Kidney glomerular epithelial cell (primary cell): ENCODE data around the gene HBE1.
"Not testable (repeated sequence)": the region's sequence is repeated elsewhere in the genome, so short reads cannot be mapped to it uniquely, and the experiment has no call there.

Experiments used
- DNase-seq: peaks from one replicate; lab custom pipeline; 2025; lab: John Stamatoyannopoulos, UW

HBE1 gene

DNA sequence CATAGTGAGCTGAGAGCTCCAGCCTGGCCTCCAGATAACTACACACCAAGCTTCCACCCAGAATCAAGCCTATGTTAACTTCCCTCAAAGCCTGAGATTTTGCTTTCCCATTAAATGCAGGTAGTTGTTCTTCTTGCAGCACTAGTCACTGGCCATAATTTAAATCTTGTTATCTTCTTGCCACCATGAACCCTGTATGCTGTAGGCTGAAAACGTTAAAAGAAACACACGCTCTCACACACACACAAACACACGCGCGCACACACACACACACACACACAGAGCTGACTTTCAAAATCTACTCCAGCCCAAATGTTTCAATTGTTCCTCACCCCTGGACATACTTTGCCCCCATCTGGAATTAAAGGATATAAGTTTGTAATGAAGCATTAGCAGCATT is 16.3 kb downstream of the HBE1 start:
- not testable (repeated sequence) for DNase-seq

DNA sequence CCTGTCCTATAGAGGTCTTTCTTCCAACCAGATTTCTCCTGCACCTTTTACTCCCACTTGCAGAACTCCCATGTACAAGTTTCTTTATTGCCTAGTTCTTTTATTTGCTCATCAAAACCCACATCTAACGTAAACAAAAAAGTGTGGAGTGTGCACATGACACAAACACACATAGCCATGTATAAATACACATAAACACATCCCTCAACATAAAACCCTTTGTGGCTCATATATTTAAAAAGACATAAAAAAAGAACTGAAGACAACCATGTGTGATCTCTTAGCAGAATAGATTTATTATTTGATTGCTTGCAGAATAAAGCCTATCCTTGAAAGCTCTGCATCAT is 16.9 kb downstream of the HBE1 start:
- DNase-seq = no peak

DNA sequence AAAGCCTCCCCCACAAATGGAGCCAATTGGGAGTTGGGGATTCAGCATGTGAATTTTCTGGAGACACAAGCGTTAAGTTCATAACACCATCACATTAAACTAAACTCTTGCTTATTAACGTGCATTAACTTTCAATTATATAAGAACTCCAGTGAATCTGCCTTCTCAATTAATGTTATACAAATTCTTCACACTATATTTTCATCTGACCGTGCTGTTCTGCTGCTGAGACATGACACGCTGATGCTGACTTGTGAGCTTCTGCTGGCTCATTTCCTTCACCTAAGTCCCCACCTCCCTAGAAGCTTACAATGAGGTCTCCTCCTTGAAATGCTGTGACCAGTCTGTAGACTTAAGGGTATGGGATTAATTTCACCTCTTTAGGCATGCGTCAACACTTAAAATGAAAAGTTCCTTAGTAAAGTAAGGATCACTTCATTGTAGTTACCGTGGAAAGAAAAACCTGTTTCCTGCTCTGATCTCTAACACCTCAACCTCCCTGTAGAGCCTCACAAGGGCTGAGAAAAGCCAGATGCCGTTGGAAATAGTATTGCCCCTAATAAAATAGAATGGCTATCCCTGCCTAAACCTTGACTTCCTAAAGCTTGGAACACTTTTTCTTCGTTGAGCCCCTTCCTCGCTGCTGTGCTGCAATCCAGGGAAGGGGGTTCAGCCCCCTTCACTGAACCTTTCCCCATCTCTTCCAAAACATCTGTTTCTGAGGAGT is 17.4 kb downstream of the HBE1 start:
- no peak for DNase-seq

DNA sequence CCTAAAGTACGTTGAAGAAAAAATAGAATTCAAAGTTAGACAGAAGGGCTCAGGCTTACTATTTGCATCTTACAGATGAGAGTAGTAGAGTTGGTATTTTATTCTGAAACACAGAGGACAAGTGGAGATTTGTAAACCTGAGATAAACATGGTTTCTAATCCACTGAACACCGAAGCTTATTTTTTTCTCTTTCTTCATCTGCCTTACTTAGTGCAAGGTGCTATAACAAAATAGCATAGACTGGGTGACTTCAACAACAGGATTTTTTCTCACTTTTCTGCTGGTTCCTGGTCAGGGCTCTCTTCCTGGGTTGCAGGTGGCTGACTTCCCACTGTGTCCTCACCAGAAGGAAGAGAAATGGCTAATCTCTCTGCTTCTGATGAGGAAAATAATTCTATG is 18.0 kb downstream of the HBE1 start:
- no peak for DNase-seq

DNA sequence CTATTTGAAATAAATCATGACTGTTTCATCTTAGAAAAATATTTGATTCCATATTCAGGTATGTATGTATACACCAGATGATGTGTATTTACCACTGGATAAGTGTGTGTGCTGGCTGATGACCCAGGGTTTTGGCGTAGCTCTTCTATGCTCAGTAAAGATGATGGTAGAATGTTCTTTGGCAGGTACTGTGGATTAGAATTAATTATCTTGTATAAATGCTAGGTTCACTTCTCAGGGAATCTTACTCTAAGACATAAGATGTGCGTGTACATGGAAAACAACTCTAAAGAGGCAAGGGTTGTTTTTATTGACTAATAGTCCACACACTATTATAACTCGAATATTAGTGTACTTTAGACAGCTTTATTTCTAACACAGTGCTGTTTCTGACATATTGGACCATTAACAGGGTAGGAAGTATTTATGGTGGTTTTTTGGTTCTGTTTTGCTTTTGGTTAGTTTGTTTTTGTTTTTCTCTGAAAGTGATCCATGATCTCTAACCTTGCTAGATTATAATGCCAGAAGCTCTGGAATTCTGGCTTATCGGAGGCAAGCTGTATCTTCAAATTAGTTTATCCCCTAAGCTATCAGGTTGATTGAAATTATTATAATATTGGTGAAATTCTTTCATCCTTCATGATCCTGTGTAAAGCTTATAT is 19.1 kb downstream of the HBE1 start:
- DNase-seq = no peak

DNA sequence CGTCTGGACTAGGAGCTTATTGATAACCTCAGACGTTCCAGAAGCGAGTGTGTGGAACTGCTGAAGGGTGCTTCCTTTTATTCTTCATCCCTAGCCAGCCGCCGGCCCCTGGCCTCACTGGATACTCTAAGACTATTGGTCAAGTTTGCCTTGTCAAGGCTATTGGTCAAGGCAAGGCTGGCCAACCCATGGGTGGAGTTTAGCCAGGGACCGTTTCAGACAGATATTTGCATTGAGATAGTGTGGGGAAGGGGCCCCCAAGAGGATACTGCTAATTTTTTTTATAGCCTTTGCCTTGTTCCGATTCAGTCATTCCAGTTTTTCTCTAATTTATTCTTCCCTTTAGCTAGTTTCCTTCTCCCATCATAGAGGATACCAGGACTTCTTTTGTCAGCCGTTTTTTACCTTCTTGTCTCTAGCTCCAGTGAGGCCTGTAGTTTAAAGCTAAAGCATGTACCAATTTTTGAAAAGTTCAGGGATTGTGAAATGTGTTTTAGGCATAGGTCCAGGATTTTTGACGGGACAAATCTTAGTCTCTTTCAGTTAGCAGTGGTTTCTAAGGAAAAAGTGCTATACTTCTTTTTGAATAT is 19.8 kb downstream of the HBE1 start, which contains the start of gene HBG1:
HBG1 (minus strand) TSS at position 51 of the 590 bp plus-strand sequence. CDS start 53 bp downstream, outside the sequence.
- not testable (repeated sequence) for DNase-seq

DNA sequence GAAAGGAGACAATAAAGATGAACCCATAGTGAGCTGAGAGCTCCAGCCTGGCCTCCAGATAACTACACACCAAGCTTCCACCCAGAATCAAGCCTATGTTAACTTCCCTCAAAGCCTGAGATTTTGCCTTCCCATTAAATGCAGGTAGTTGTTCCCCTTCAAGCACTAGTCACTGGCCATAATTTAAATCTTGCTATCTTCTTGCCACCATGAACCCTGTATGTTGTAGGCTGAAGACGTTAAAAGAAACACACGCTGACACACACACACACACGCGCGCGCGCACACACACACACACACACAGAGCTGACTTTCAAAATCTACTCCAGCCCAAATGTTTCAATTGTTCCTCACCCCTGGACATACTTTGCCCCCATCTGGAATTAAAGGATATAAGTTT is 21.2 kb downstream of the HBE1 start:
- DNase-seq = not testable (repeated sequence)

GRCh38 chr11:5247472-5248192 is 22.1 kb downstream of the HBE1 start:
- DNase-seq = no peak

- DNase-seq = no peak
Measured at GRCh38 chr11:5246772-5247471, 22.8 kb downstream of the HBE1 start.

- no peak for DNase-seq
Measured at GRCh38 chr11:5245155-5245554, 24.6 kb downstream of the HBE1 start.

DNA sequence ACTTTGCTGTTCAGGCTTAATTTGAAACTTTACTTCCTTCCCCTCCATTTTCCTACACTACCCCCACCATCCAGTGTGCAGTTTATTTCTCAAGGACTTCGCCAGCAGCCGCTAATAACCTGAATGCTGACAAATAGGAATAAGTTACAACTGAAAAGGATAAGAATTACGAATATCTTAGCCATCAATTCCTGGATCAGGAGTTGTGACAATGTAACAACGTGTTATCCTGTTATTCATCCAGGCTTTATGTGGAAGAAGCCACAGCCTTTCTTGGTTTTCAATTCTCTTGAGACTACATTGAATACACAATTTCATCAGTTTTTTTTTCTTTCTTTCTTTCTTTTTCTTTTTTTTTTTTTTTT is 25.9 kb downstream of the HBE1 start:
- no peak for DNase-seq

DNA sequence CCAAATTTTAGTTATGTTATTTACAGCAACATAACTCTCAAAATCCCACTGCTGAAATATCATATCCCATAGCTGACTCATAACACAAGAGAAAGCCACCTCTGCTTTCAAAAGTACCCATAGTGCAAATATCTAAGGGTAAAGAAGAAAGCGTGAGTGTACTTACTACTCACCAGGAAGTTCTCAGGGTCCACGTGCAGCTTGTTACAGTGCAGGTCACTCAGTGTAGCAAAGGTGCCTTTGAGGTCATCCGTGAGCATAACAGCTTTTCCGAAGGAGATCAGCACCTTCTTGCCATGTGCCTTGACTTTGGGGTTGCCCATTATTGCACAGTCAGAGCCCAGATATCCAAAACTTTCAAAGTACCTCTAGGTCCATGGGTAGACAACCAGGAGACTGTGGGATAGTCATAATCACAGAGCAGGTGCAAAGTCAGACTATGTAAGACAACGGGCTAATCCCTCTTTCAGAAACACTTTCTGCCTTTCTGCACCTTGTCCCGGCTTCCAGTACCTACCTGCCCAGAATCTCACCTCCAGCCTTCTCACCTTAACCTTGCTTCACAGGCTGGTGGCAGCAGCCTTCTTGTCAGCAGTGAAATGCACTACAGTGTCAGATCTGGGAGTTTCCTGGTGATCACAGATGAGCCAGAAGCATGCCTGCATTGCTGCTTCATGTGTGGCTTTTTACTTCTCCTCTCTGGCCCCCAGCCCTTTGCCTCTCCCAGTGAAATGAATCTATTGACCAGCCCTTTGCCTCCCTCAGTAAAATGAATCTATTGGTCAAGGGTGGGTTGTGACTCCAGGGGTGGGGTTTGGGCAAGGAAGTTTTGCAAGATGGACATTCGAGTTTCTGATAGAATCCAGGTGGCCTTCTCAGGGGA is 26.6 kb downstream of the HBE1 start:
- DNase-seq = no peak

DNA sequence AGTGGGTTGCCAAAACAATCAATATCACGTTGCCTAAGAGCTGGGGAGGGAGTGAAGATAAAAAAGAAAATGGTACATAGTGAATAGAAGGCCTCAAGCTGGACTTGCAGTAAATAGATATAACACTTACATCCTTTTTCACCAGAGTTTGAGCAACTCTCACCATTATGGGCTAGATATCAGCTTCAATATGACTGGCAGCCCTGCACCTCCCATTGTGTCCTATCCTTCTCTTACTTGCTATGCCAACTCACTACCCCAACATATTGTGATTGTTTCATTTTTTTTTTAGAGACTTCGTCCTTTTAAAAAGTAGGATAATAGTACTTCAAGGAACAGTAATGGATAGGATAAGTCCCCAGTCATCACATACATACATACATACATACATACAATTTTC is 27.5 kb downstream of the HBE1 start:
- no peak for DNase-seq

DNA sequence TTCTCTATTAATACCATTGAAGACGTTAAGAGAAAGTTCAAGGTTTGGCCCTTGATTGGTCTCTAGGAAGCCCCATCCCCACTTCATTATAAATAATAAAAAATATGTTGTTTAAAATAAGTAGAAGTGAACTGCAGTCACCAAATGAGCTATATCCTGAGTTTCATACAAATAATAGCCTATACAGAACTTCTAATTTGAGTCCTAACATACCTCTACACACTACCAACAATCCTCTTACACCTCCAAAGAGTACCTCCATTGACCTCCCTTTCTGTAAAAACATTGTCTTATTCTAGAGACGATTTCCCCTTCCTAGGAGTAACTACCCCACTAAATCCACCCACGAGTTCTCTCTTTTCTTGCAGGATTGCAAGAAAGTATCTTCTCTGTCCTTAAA is 28.3 kb downstream of the HBE1 start:
- no peak for DNase-seq

GRCh38 chr11:5240458-5240857 is 29.3 kb downstream of the HBE1 start:
- DNase-seq = no peak

DNA sequence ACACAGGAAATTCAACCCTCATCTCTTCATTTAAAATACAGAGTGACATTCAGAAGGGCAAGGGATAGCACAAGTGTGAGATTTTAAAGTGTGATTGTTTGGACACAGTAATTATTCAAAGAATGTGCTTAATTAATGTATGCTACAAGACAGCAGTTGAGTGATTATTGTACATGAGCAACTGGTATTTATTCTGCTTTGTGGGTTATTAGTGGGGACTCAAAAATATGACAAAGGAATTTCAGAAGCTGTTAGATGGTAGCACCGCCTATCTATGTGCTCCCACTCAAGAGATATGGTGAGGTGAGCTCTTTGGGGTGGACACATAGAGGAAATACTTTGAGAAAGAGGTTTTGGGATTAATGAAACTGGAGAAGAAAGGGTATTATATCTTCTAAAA is 29.7 kb downstream of the HBE1 start:
- no peak for DNase-seq

DNA sequence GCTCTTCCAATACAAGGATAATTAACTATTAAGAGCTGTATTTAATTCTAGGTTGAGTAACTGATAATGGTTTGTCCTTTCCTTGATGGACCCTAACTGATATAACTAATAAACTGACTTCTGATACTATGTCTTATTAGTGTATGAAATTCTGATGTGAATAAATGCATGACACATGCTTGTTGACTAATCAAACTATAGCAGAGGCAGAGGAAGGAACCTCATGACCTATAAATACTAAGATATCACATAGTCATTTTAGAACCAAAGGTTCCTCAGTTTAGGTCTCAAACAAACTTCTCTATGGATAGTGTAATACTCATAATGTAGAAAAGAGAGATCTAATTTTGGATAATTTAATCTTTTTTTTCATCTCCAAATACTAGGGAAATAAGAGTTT is 30.7 kb downstream of the HBE1 start:
- DNase-seq = no peak

- no peak for DNase-seq
Measured at GRCh38 chr11:5238486-5238885, 31.3 kb downstream of the HBE1 start.

DNA sequence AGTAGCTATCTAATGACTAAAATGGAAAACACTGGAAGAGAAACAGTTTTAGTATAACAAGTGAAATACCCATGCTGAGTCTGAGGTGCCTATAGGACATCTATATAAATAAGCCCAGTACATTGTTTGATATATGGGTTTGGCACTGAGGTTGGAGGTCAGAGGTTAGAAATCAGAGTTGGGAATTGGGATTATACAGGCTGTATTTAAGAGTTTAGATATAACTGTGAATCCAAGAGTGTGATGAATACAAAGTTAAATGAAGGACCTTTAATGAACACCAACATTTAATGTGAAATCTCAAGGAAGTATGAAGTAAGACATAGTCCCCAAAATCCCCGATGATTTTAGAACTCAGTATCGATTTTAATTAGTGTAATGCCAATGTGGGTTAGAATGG is 32.3 kb downstream of the HBE1 start:
- DNase-seq = no peak

GRCh38 chr11:5235364-5236095 is 34.2 kb downstream of the HBE1 start:
- DNase-seq = no peak
